GM12874 (cell line): ENCODE measurements around the gene NPS.
A peak's percentile ranks its signal among the peaks of the same experiment; 100 is the strongest.

Source experiments
- CTCF ChIP-seq: IDR thresholded peaks from 2 replicates; pipeline ENCODE4 v1.5.1; 2011; ENCODE audit warnings: low read depth, mild to moderate bottlenecking, control low read depth, low read length, moderate library complexity; ENCODE audit not compliant: insufficient read depth

Gene NPS

GRCh38 chr10:127556916-127557315, 7.8 kb downstream of the NPS start:
- no peak for TF ChIP-seq CTCF

GRCh38 chr10:127561647-127562046, 12.5 kb downstream of the NPS start:
- no peak for TF ChIP-seq CTCF

GRCh38 chr10:127563718-127564553, 14.8 kb downstream of the NPS start:
- TF ChIP-seq CTCF = peak; percentile 61

- no peak for TF ChIP-seq CTCF
These were observed 15.5 kb downstream of the NPS start for GRCh38 chr10:127564644-127565043.

GRCh38 chr10:127565583-127565982, 16.5 kb downstream of the NPS start:
- TF ChIP-seq CTCF = no peak

GRCh38 chr10:127569210-127569609, 20.1 kb downstream of the NPS start:
- no peak for TF ChIP-seq CTCF

GRCh38 chr10:127570036-127570435, 20.9 kb downstream of the NPS start:
- no peak for TF ChIP-seq CTCF
